Neural crest cell (in vitro differentiated cells): Measurements from ENCODE around the gene OSM. TPM values are rescaled to one million over a fixed set of nuclear protein-coding genes. Genes with fewer than 3 reads are reported as not detected.

Experiments used
- DNase-seq: peaks from one replicate; pipeline ENCODE4 v3.0.0; 2021; ENCODE audit warnings: low read depth, mixed read lengths, low spot score
- H3K27ac Mint-ChIP-seq: one replicate; pipeline ENCODE4 v1.8.0; 2021; ENCODE audit warnings: mild to moderate bottlenecking, mixed read lengths; ENCODE audit not compliant: unreplicated experiment
- H3K27me3 Mint-ChIP-seq: 2 replicates; pipeline ENCODE4 v1.8.0; 2021; ENCODE audit warnings: low read depth, mild to moderate bottlenecking, mixed read lengths
- H3K36me3 Mint-ChIP-seq: 2 replicates; pipeline ENCODE4 v1.8.0; 2021; ENCODE audit warnings: low read depth, mild to moderate bottlenecking, mixed read lengths
- H3K4me1 Mint-ChIP-seq: 2 replicates; pipeline ENCODE4 v1.8.0; 2021; ENCODE audit warnings: mixed read lengths
- H3K4me3 Mint-ChIP-seq: one replicate; pipeline ENCODE4 v1.8.0; 2021; ENCODE audit warnings: mild to moderate bottlenecking, mixed read lengths
- H3K9me3 Mint-ChIP-seq: 2 replicates; pipeline ENCODE4 v1.8.0; 2021; ENCODE audit warnings: mixed read lengths
- total RNA-seq: library from RNA; stranded (reverse); gene quantifications from 2 replicates; pipeline ENCODE4 v1.2.1, GENCODE V29; 2021
- TF ChIP-seq, protein P1 (sequence below): fragments of 200-600 bp; sonication (generic); conservative IDR thresholded peaks from 2 replicates; pipeline ENCODE4 v1.5.0; 2021; ENCODE audit warnings: antibody characterized with exemption, mild to moderate bottlenecking

Gene OSM
- total RNA-seq, 1 donor from 2014 or later = not detected

DNA sequence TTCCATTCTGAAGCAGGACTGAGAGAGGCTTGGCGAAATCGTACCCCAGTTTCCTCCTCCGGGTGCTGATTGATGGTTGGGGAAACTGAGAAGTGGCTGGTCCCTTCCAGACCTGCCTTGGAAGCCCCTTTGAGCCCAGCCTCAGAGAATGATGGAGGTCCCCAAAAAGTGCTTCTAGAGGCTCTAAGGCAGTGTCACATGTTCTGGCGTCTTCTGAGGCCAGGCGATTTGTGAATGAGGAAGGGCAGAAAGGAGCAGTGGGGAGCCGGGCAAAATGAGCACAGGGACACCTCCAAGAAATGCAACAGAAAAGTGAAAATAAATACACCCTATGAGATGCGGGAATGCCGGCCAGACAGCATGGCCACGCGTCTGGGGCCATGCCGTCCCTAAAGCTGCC, 19.1 kb downstream of the OSM start:
- H3K36me3 Mint-ChIP-seq = no peaks in the 10 kb centered on the region
- TF ChIP-seq, protein P1, sequence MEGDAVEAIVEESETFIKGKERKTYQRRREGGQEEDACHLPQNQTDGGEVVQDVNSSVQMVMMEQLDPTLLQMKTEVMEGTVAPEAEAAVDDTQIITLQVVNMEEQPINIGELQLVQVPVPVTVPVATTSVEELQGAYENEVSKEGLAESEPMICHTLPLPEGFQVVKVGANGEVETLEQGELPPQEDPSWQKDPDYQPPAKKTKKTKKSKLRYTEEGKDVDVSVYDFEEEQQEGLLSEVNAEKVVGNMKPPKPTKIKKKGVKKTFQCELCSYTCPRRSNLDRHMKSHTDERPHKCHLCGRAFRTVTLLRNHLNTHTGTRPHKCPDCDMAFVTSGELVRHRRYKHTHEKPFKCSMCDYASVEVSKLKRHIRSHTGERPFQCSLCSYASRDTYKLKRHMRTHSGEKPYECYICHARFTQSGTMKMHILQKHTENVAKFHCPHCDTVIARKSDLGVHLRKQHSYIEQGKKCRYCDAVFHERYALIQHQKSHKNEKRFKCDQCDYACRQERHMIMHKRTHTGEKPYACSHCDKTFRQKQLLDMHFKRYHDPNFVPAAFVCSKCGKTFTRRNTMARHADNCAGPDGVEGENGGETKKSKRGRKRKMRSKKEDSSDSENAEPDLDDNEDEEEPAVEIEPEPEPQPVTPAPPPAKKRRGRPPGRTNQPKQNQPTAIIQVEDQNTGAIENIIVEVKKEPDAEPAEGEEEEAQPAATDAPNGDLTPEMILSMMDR = no peak
- H3K4me3 Mint-ChIP-seq = no peak overlapping the region
- H3K9me3 Mint-ChIP-seq = no peaks in the 10 kb centered on the region
- H3K4me1 Mint-ChIP-seq = peaks cover 30% of the 10 kb centered on the region
- H3K27me3 Mint-ChIP-seq = peaks cover 65% of the 10 kb centered on the region
- no peak for DNase-seq
- no peak overlapping the region for H3K27ac Mint-ChIP-seq

- peak overlapping the region; percentile 31 for H3K4me3 Mint-ChIP-seq
- no peak overlapping the region for H3K27ac Mint-ChIP-seq
- peaks cover 26% of the 10 kb centered on the region for H3K4me1 Mint-ChIP-seq
- H3K9me3 Mint-ChIP-seq = no peaks in the 10 kb centered on the region
- DNase-seq = no peak
- peaks cover 62% of the 10 kb centered on the region for H3K27me3 Mint-ChIP-seq
- H3K36me3 Mint-ChIP-seq = no peaks in the 10 kb centered on the region
- TF ChIP-seq, protein P1 = no peak
Observed at GRCh38 chr22:30246814-30247376, 19.8 kb downstream of the OSM start.

GRCh38 chr22:30245985-30246813, 20.5 kb downstream of the OSM start, which contains the start of gene LIF:
Gene LIF (minus strand): TSS chr22:30246759. CDS start chr22:30246695, 64 bp downstream.
- H3K27ac Mint-ChIP-seq = no peak within 1 kb of the TSS
- peak within 1 kb of the TSS; percentile 84 for H3K4me3 Mint-ChIP-seq
- TF ChIP-seq, protein P1 = no peak
- no peaks in the 10 kb centered on the region for H3K36me3 Mint-ChIP-seq
- no peak for DNase-seq
- peaks cover 58% of the 10 kb centered on the region for H3K27me3 Mint-ChIP-seq
- peaks cover 21% of the 10 kb centered on the region for H3K4me1 Mint-ChIP-seq
- H3K9me3 Mint-ChIP-seq = no peaks in the 10 kb centered on the region

DNA sequence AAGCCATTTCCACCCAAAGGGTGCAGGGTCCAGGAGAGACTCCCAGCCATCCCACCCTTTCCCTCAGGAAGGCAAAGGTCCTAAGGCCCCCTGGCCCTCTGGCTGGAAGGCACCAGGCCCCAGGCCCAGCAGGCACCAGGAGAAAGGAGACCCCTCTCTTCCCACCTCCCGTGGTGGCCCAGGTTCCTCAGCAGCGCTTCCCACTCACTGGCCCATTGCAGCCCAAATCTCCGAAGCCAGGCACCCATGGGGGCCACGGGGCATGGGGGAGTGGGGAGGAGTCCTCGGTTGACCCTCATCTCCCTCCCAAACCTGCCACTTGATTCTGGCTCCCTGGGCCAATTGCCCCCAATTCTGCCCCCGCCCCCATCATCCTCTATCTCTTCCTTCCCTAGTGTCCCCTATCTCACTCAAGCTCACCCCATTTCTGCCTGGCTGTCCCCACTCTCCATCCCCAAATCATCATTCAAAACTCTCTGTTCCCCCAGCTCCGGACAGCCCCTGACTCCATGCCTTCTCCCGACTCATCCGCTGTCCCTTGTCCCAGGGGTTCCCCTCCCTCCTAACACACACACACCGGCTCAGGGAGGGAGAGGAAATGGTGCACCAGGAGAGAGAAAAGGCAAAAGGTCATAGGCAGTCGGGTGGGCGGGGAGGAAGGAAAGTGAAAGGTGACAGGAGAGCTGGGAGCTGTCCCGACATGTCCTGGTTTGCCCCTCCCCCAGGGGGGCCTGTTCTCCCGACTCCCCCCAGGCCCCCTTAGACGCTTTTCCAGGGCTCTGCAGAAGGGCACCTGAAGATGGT, 21.3 kb downstream of the OSM start:
- H3K9me3 Mint-ChIP-seq = no peaks in the 10 kb centered on the region
- DNase-seq = no peak
- TF ChIP-seq, protein P1 = no peak
- peaks cover 21% of the 10 kb centered on the region for H3K4me1 Mint-ChIP-seq
- H3K36me3 Mint-ChIP-seq = no peaks in the 10 kb centered on the region
- H3K27me3 Mint-ChIP-seq = peaks cover 58% of the 10 kb centered on the region
- H3K27ac Mint-ChIP-seq = no peak overlapping the region
- peak overlapping the region; percentile 84 for H3K4me3 Mint-ChIP-seq

DNA sequence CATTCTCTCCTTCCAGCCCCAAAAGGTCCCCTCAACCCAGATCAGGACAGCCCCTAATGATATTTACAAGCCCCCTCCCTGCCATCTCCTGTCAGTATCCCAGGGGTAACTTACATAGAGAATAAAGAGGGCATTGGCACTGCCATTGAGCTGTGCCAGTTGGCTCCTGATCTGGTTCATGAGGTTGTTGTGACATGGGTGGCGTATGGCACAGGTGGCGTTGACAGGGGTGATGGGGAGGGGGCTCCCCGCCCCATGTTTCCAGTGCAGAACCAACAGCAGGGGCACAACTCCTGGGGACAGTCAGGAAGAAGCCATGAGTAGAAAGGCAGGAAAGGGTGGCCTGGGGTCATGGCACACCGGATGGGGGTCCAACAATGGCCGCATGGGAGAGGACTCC, 22.0 kb downstream of the OSM start:
- TF ChIP-seq, protein P1 = no peak
- Mint-ChIP-seq H3K27ac (no peak overlapping the region), H3K27me3 (peaks cover 53% of the 10 kb centered on the region), H3K4me3 (peak overlapping the region; percentile 78), H3K4me1 (peaks cover 19% of the 10 kb centered on the region), H3K36me3 (no peaks in the 10 kb centered on the region), H3K9me3 (no peaks in the 10 kb centered on the region)
- DNase-seq = no peak
